GM12878 (cell line): ENCODE data around the gene FGFBP3. TPM values are rescaled to one million over a fixed set of nuclear protein-coding genes. Genes with fewer than 3 reads are reported as not detected.

Experiments
- ATAC-seq: fragments of 200-7000 bp; cut with Tn5 transposase; 3 replicates; pipeline ENCODE4 v1.9.1; 2020; ENCODE audit warnings: mild to moderate bottlenecking, moderate library complexity
- BruUV-seq: library from RNA; stranded (reverse); fragments of 400-500 nt; replicated peaks from 2 replicates; lab custom pipeline; 2021; lab: Mats Ljungman, UMichigan
- CTCF ChIA-PET: fragments of 300-600 bp; sonication (Branson Sonifier 250); formaldehyde crosslinking; extraction: SDS; loops from one replicate; lab custom pipeline; 2021; ENCODE audit warnings: inconsistent platforms; lab: Yijun Ruan, JAX
- POLR2A ChIA-PET: fragments of 350-600 bp; formaldehyde crosslinking; extraction: SDS; loops from one replicate; lab custom pipeline; 2021; ENCODE audit warnings: inconsistent platforms; lab: Charles Lee
- RAD21 ChIA-PET: fragments of 300-600 bp; sonication (Branson Sonifier 250); formaldehyde crosslinking; loops from one replicate; lab custom pipeline; 2023; ENCODE audit warnings: antibody characterized with exemption; ENCODE audit not compliant: unreplicated experiment; lab: Charles Lee
- SMC1A ChIA-PET: fragments of 300-600 bp; sonication (Branson Sonifier 250); formaldehyde crosslinking; loops from one replicate; lab custom pipeline; 2023; ENCODE audit not compliant: unreplicated experiment, uncharacterized antibody; lab: Charles Lee
- DNase-seq: peaks from one replicate; pipeline ENCODE4 v3.0.0-alpha.2; 2011; ENCODE audit warnings: low read depth, low spot score
- FAIRE-seq: peaks from 3 replicates; lab custom pipeline; 2011; peaks lifted over from hg19 to GRCh38; lab: Jason Lieb, UNC
- H2AFZ ChIP-seq: 2 replicates; pipeline ENCODE4 v1.6.0; 2011; ENCODE audit warnings: low read depth, low read length, control low read depth; ENCODE audit not compliant: control insufficient read depth
- H3K27ac ChIP-seq: 2 replicates; pipeline ENCODE4 v1.5.1; 2011; ENCODE audit warnings: control low read depth; ENCODE audit not compliant: control insufficient read depth, insufficient read depth
- H3K27me3 ChIP-seq, 2 experiments: replicated peaks in 1 of 2; 2 replicates each; pipeline versions ENCODE4 v1.6.0 to v1.6.1; 2011; ENCODE audit warnings: low read length in 1 of 2; ENCODE audit not compliant: control insufficient read depth in 2 of 2, insufficient read depth in 2 of 2
- H3K36me3 ChIP-seq, 2 experiments: 2 replicates each; pipeline ENCODE4 v1.5.1; 2011; ENCODE audit warnings: low read length in 1 of 2; ENCODE audit not compliant: control insufficient read depth in 2 of 2, insufficient read depth in 2 of 2
- H3K4me1 ChIP-seq: 2 replicates; pipeline ENCODE4 v1.6.1; 2011; ENCODE audit warnings: mild to moderate bottlenecking, low read length, moderate library complexity, mixed read lengths; ENCODE audit not compliant: control insufficient read depth, insufficient read depth
- H3K4me2 ChIP-seq: 2 replicates; pipeline ENCODE4 v1.6.0; 2011; ENCODE audit warnings: control low read depth; ENCODE audit not compliant: control insufficient read depth, insufficient read depth
- H3K4me3 ChIP-seq: fragments of 200-600 bp; sonication (generic); 2 replicates; pipeline ENCODE4 v1.5.1; 2016
- H3K79me2 ChIP-seq: 2 replicates; pipeline ENCODE4 v1.6.0; 2011; ENCODE audit warnings: low read length; ENCODE audit not compliant: control insufficient read depth, insufficient read depth
- H3K9ac ChIP-seq: 2 replicates; pipeline ENCODE4 v1.8.0; 2011; ENCODE audit warnings: low read length, control low read depth, mixed read lengths; ENCODE audit not compliant: control insufficient read depth, insufficient read depth
- H3K9me3 ChIP-seq: replicated peaks from 3 replicates; pipeline ENCODE4 v1.5.1; 2011; ENCODE audit warnings: mild to moderate bottlenecking, low read length; ENCODE audit not compliant: control insufficient read depth, insufficient read depth
- H4K20me1 ChIP-seq: 2 replicates; pipeline ENCODE4 v1.6.0; 2011; ENCODE audit not compliant: control insufficient read depth, insufficient read depth
- ATF7 ChIP-seq: fragments of 450-650 bp; IDR thresholded peaks from 2 replicates; pipeline ENCODE4 v1.6.1; 2016; ENCODE audit warnings: low read depth, mild to moderate bottlenecking
- BCL11A ChIP-seq: IDR thresholded peaks from 2 replicates; pipeline ENCODE4 v1.6.1; 2011; ENCODE audit warnings: low read depth, low read length
- BHLHE40 ChIP-seq, 2 experiments: fragments of 450-650 bp in 1 of 2; IDR thresholded peaks; 2 replicates each; pipeline ENCODE4 v1.6.1; 2011 to 2017; ENCODE audit warnings: low read depth in 2 of 2, borderline replicate concordance in 1 of 2, improper control_type of control experiment in 1 of 2, low read length in 1 of 2, mild to moderate bottlenecking in 1 of 2
- CBFB ChIP-seq: IDR thresholded peaks from 2 replicates; pipeline ENCODE4 v1.6.1; 2016; ENCODE audit warnings: antibody characterized with exemption, low read depth
- E2F8 ChIP-seq: fragments of 450-650 bp; IDR thresholded peaks from 2 replicates; pipeline ENCODE4 v1.6.1; 2018; ENCODE audit warnings: mild to moderate bottlenecking, low read depth, moderate library complexity; ENCODE audit not compliant: partially characterized antibody
- HDAC6 ChIP-seq: fragments of 200-600 bp; sonication (generic); IDR thresholded peaks from one replicate; pipeline ENCODE4 v1.8.0; 2017; ENCODE audit warnings: antibody characterized with exemption; ENCODE audit not compliant: unreplicated experiment
- HDGF ChIP-seq: fragments of 450-650 bp; IDR thresholded peaks from 2 replicates; pipeline ENCODE4 v1.6.1; 2016; ENCODE audit warnings: antibody characterized with exemption
- IKZF2 ChIP-seq, 2 experiments: fragments of 450-650 bp; IDR thresholded peaks; 2 replicates each; pipeline ENCODE4 v1.6.1; 2017; ENCODE audit warnings: mild to moderate bottlenecking in 2 of 2, moderate library complexity in 2 of 2
- MXI1 ChIP-seq: fragments of 150-350 bp; IDR thresholded peaks from 2 replicates; pipeline ENCODE4 v1.6.1; 2011; ENCODE audit warnings: low read depth, mild to moderate bottlenecking, inconsistent platforms, low read length, improper control_type of control experiment
- MYC ChIP-seq: IDR thresholded peaks from 2 replicates; pipeline ENCODE4 v1.6.1; 2011; ENCODE audit warnings: mild to moderate bottlenecking, low read length, moderate library complexity, inconsistent platforms; ENCODE audit not compliant: insufficient read depth, insufficient replicate concordance, insufficient read length, severe bottlenecking
- NBN ChIP-seq: fragments of 450-650 bp; IDR thresholded peaks from 2 replicates; pipeline ENCODE4 v1.6.1; 2016
- NRF1 ChIP-seq: conservative IDR thresholded peaks from 2 replicates; pipeline ENCODE4 v1.6.1; 2011; ENCODE audit warnings: mild to moderate bottlenecking, low read depth, low read length, improper control_type of control experiment
- POLR2AphosphoS5 ChIP-seq: IDR thresholded peaks from 2 replicates; pipeline ENCODE4 v1.6.1; 2011; ENCODE audit warnings: mild to moderate bottlenecking, low read length, inconsistent platforms
- RBBP5 ChIP-seq: fragments of 200-600 bp; sonication (generic); conservative IDR thresholded peaks from 2 replicates; pipeline ENCODE4 v1.6.1; 2016
- SMARCA5 ChIP-seq: fragments of 450-650 bp; IDR thresholded peaks from 2 replicates; pipeline ENCODE4 v1.6.1; 2017; ENCODE audit warnings: mild to moderate bottlenecking
- STAT1 ChIP-seq: fragments of 450-650 bp; conservative IDR thresholded peaks from 2 replicates; pipeline ENCODE4 v1.6.1; 2014; ENCODE audit warnings: antibody characterized with exemption, mild to moderate bottlenecking
- TCF7 ChIP-seq: IDR thresholded peaks from 2 replicates; pipeline ENCODE4 v1.6.1; 2014; ENCODE audit warnings: antibody characterized with exemption, borderline replicate concordance
- ZNF207 ChIP-seq: fragments of 450-650 bp; IDR thresholded peaks from 2 replicates; pipeline ENCODE4 v1.6.1; 2014; ENCODE audit warnings: antibody characterized with exemption, mild to moderate bottlenecking, borderline replicate concordance
- ZNF217 ChIP-seq: fragments of 450-650 bp; IDR thresholded peaks from 2 replicates; pipeline ENCODE4 v1.6.1; 2017; ENCODE audit warnings: antibody characterized with exemption, mild to moderate bottlenecking
- ZNF24 ChIP-seq: fragments of 450-650 bp; IDR thresholded peaks from 2 replicates; pipeline ENCODE4 v1.6.1; 2017; ENCODE audit warnings: antibody characterized with exemption, mild to moderate bottlenecking
- WGBS: methylation state at CpG from one replicate; pipeline ENCODE4 v1.1.6; 2016; ENCODE audit warnings: low lambda C conversion rate; ENCODE audit not compliant: insufficient replicate concordance, insufficient coverage; ENCODE audit errors: missing lambda C conversion rate; 5-methylcytosine and 5-hydroxymethylcytosine counted together
- in situ Hi-C: fragments of 300-500 bp; cut with MboI; formaldehyde crosslinking; loops from 9 replicates; pipeline ENCODE4 v1.14.3; 2018; ENCODE audit warnings: mixed read lengths
- intact Hi-C: fragments of 100-400 bp; cut with micrococcal nuclease; formaldehyde crosslinking; loops from one replicate; pipeline ENCODE4 v1.14.2; 2022; ENCODE audit not compliant: unreplicated experiment
- polyA plus RNA-seq, 11 experiments: library from polyadenylated mRNA; depleted of rRNA in 4 of 11; unstranded in 6 of 11; stranded (reverse) in 5 of 11; fragments of >200 nt; fragmentation: Nextera tagmentation in 4 of 11; fragmentation: Illumina TruSeq in 1 of 11; extraction: Ambion mirVana in 4 of 11; extraction: Trizol in 1 of 11; gene quantifications; 1 replicate in 1 of 11; 2 replicates in 10 of 11; pipeline versions ENCODE4 v1.2.1 to v1.2.3, GENCODE V29; 2011 to 2016; ENCODE audit warnings: inconsistent platforms in 2 of 11, missing spikeins in 2 of 11, low read depth in 1 of 11
- total RNA-seq, 4 experiments: library from RNA; depleted of rRNA in 3 of 4; stranded (reverse); fragments of >200 nt in 3 of 4; fragmentation: Illumina TruSeq in 1 of 4; extraction: Trizol in 1 of 4; gene quantifications; 2 replicates each; pipeline versions ENCODE4 v1.2.1 to v1.2.3, GENCODE V29; 2013 to 2021

FGFBP3 gene
- total and polyA plus RNA-seq, 10 of the 15 experiments (the other 5 are each of a cell fraction or from before 2014, with no cell fraction given) = 0.08 to 1.0 (median 0.23) TPM

- SMC1A ChIA-PET = interaction anchor here (0.8 to 2.6 kb wide), 5 partner anchors 13 to 150 kb away, joined by 3 to 10 read pairs (median 3); partner anchors contain the start of gene BTAF1
- peak; percentile 95 for ATAC-seq
- POLR2A ChIA-PET = interaction anchor here (1.3 to 2.8 kb wide), 2 partner anchors 14 to 15 kb away, joined by 3 to 9 read pairs; partner anchors contain the start of gene BTAF1
- CTCF ChIA-PET = interaction anchor here (0.6 to 2.4 kb wide), 7 partner anchors 10 to 611 kb away, joined by 3 to 11 read pairs (median 5); partner anchors contain the start of gene BTAF1
- no peaks in the 10 kb centered on the region; the same call in 1 of the 2 replicates for H3K4me1 ChIP-seq
- H3K4me2 ChIP-seq = peak overlapping the region; percentile 96
- FAIRE-seq = peak; percentile 91
- no peak overlapping the region for H3K27ac ChIP-seq
- no peaks in the 10 kb centered on the region for H3K36me3 ChIP-seq
- RAD21 ChIA-PET = interaction anchor here (0.6 to 1.1 kb wide), 4 partner anchors 15 to 1821 kb away, joined by 3 to 4 read pairs (median 3); partner anchors contain the start of gene BTAF1
- intact Hi-C loops = loop anchor here (2.0 to 5.0 kb wide), 2 partner anchors 52 to 411 kb away; no protein-coding TSS in a partner anchor
- no peaks in the 10 kb centered on the region for H3K79me2 ChIP-seq
- peak overlapping the region; percentile 93 for H2AFZ ChIP-seq
- DNase-seq = peak; percentile 48
- H4K20me1 ChIP-seq = no peaks in the 10 kb centered on the region
- H3K9ac ChIP-seq = peak overlapping the region; percentile 50; the same call in 1 of the 2 replicates
- in situ Hi-C loops = loop anchor here (5.0 to 25.0 kb wide), 3 partner anchors 151 to 1021 kb away; no protein-coding TSS in a partner anchor
- no TSS peak for BruUV-seq
- H3K9me3 ChIP-seq = no peaks in the 10 kb centered on the region
- under 1% methylated on average over 84 of the region's 93 CpGs for WGBS
- H3K27me3 ChIP-seq = no peaks in the 10 kb centered on the region; a peak in 1 of 4 replicates
- peak overlapping the region; percentile 82 for H3K4me3 ChIP-seq
- TF ChIP-seq POLR2AphosphoS5 (no peak; the same call in 1 of the 2 replicates), MYC (peak; percentile 56), SMARCA5 (peak; percentile 79; the same call in 1 of the 2 replicates), NRF1 (no peak), HDGF (no peak), ZNF217 (peak; percentile 62; the same call in 1 of the 2 replicates), BHLHE40 (IDR thresholded peaks at IDR 0.05; ENCODE audit: borderline replicate concordance in 1 of 2, low read depth in 2 of 2, low read length in 1 of 2) (peak in 1 of 2 experiments; percentile 71; a peak in 2 of 4 replicates), RBBP5 (no peak), MXI1 (0 out of 2 replicates have a peak, but pooled peaks have one; percentile 69), HDAC6 (peak; percentile 81), ATF7 (no peak), CBFB (0 out of 2 replicates have a peak, but pooled peaks have one; percentile 26), TCF7 (no peak), ZNF24 (0 out of 2 replicates have a peak, but pooled peaks have one; percentile 31), ZNF207 (peak; percentile 73; the same call in 1 of the 2 replicates), NBN (0 out of 2 replicates have a peak, but pooled peaks have one; percentile 32), IKZF2 (IDR thresholded peaks at IDR 0.05) (no peak), BCL11A (0 out of 2 replicates have a peak, but pooled peaks have one; percentile 9), E2F8 (no peak), STAT1 (0 out of 2 replicates have a peak, but pooled peaks have one; percentile 21)
These were observed 759 bp downstream of the FGFBP3 start for GRCh38 chr10:91908337-91909116.
